Measurements from ENCODE around the gene GLUD1.
"Not testable (repeated sequence)": the region's sequence is repeated elsewhere in the genome, so short reads cannot be mapped to it uniquely, and the experiment has no call there.

GLUD1 gene

DNA sequence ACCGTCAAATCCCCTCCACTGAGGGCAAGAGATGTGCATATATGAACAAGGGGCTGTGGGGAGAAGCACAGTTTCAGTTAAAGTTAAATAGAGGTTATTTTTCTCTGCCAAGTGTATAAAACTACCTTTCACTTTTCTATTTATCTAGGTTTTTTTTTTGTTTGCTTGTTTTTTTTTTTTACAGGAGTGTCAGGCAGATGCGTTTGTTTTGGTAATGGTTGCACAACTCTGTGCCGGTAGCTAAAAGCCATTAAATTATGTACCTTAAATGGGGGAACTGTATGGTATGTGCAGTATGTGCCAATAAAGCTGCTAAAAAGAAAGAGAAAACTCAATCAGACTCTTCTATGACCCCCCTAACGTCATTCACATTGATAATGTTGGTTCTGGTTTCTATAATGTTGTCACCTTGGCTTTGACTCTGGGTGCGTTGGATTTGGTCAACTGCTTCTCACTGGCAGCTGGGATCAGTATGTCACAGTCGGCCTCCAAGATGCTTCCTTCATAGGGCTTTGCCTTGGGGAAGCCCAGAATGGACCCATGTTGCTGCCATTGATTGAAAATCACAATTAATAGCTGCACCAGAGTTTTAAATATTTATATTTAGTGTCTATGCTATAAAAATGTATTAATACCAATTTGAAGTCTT is 34.2 kb downstream of the GLUD1 start:
- H3K9me3 ChIP-seq (replicated peaks; ENCODE audit: low read length) = no peaks in the 10 kb centered on the region
- peaks cover 1% of the 10 kb centered on the region for H3K4me1 ChIP-seq (ENCODE audit: control insufficient read depth, insufficient read depth, low read length)
- no peak overlapping the region for H3K9ac ChIP-seq (ENCODE audit: low read depth, low read length)
- H3K4me2 ChIP-seq (ENCODE audit: low read length) = no peak overlapping the region
- H3K36me3 ChIP-seq (ENCODE audit: insufficient read depth, low read length) = peaks cover 66% of the 10 kb centered on the region
- no peak overlapping the region for H3K4me3 ChIP-seq (ENCODE audit: low read length)
- H3K27me3 ChIP-seq (ENCODE audit: control insufficient read depth, insufficient read depth, low read length) = no peaks in the 10 kb centered on the region

DNA sequence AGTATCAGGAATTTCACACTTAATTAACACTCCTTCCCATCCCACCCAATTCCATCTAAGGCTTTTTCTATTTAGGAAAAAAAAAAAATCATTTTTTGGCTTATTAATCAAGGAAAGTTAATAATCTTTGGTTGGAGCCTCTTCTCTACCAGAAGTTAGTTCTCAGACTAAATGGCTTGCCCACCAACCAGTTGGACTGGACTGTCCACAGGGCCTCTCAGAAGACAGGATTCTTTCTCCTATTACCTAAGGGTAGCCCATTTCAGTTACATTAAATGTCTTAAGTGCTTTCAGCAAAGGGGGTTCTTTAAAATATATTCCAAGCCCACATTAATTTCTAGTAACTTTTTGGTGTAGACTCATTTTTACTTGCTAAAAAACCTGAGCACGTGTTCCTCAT is 35.2 kb downstream of the GLUD1 start:
- Histone ChIP-seq H3K4me2 (ENCODE audit: low read length) (no peak overlapping the region), H3K36me3 (ENCODE audit: insufficient read depth, low read length) (peaks cover 70% of the 10 kb centered on the region)

DNA sequence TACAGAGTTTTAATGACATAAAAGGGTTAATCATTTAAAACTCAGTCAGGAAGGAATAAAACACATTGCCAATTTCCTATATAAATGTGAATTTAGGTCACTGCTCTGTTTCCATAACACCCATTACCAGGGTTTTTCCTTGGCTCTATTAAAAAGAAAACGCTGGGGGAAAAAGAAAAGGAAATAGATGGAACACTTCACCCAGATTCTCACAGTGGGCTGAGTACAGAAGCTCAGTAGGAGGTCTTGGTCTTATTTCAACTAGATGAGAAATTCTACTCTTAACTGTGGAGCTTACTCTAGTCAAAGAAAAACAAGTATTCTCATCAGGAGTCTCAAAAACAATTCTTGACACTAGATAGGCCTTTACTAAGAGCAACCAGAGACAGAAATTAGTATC is 36.5 kb downstream of the GLUD1 start:
- H3K4me3 ChIP-seq (ENCODE audit: low read length) = no peak overlapping the region
- H3K9ac ChIP-seq (ENCODE audit: low read depth, low read length) = no peak overlapping the region
- peaks cover 13% of the 10 kb centered on the region for H3K4me1 ChIP-seq (ENCODE audit: control insufficient read depth, insufficient read depth, low read length)
- no peaks in the 10 kb centered on the region for H3K27me3 ChIP-seq (ENCODE audit: control insufficient read depth, insufficient read depth, low read length)
- H3K4me2 ChIP-seq (ENCODE audit: low read length) = no peak overlapping the region
- peaks cover 76% of the 10 kb centered on the region for H3K36me3 ChIP-seq (ENCODE audit: insufficient read depth, low read length)
- H3K9me3 ChIP-seq (replicated peaks; ENCODE audit: low read length) = no peaks in the 10 kb centered on the region

More for the DNA sequence above, 35.2 kb downstream of the GLUD1 start:
- Histone ChIP-seq H3K27me3 (ENCODE audit: control insufficient read depth, insufficient read depth, low read length) (no peaks in the 10 kb centered on the region), H3K4me3 (ENCODE audit: low read length) (no peak overlapping the region), H3K4me1 (ENCODE audit: control insufficient read depth, insufficient read depth, low read length) (peaks cover 11% of the 10 kb centered on the region), H3K9ac (ENCODE audit: low read depth, low read length) (no peak overlapping the region), H3K9me3 (replicated peaks; ENCODE audit: low read length) (no peaks in the 10 kb centered on the region)

DNA sequence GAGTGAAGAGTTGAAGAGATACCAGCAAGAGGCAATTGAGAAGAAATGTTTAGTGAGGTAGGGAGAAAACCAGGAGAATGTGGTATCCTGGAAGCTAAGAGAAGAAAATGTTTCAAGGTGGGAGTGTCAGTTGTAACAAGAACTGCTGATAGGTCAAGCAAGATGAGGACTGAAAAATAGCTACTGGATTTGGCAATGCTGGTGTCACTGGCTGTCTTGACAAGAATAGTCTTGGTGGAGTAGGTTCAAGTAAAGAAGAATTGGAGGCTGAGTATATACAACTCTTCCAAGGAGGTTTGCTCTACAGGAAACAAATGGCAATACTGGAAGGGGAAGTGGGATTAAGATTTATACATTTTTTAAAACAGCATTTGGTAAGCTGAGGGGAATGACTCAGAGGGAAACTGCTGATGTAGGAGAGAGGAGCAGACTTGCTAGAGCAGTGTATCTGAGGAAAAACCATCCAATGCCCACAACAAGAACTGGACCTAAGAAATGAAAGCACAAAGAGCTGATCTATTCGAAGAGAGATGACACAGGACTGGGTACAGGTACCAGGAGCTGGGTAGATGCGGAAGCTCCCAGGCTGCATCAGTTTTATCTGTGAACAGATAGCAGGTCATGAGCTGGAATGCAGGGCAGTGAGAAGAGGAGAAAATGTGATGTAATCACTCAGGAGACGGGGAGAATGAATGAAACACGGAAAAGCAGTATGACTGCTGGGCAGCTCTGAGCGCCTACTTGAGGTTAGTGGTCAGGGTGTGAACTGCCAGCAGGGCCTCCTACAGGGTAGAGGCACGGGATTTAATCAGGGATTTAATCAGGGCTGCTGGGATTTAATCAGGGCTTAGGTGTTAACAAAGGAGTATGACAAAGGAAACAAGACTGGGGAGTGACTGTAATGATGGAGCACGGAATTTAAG is 40.0 kb downstream of the GLUD1 start:
- Histone ChIP-seq H3K9ac (ENCODE audit: low read depth, low read length) (no peak overlapping the region), H3K4me1 (ENCODE audit: control insufficient read depth, insufficient read depth, low read length) (peaks cover 13% of the 10 kb centered on the region), H3K4me3 (ENCODE audit: low read length) (no peak overlapping the region), H3K27me3 (ENCODE audit: control insufficient read depth, insufficient read depth, low read length) (no peaks in the 10 kb centered on the region), H3K4me2 (ENCODE audit: low read length) (no peak overlapping the region), H3K9me3 (replicated peaks; ENCODE audit: low read length) (no peaks in the 10 kb centered on the region), H3K36me3 (ENCODE audit: insufficient read depth, low read length) (peaks cover 83% of the 10 kb centered on the region)

DNA sequence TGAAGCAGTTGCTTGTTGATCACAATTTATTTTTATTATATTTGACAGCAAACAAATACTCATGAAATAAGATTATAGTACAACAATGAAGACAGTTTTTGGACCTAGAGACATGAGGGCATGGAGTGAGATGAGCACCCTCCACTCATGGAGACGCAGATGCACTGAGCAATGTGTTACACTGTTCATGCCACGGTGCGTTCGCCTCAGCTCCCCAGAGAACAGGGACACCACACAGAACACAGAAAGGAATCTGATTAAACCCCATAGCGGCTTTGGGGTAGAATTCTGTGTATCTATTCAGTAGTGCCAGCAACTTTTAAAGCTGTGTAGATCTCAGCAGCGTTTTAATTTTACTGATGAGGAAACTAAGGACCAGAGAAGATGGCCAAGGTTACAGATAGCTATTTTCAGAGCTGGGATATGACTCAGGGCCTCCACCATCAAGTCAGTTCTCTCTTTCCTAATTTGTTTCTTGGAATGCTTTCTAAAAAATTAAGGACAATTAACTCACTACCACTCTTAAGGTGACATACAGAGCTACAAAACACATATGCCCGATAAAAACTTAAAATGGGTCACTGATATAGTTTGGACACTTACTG is 41.0 kb downstream of the GLUD1 start:
- no peak overlapping the region for H3K4me2 ChIP-seq (ENCODE audit: low read length)
- H3K4me1 ChIP-seq (ENCODE audit: control insufficient read depth, insufficient read depth, low read length) = peaks cover 13% of the 10 kb centered on the region
- no peaks in the 10 kb centered on the region for H3K9me3 ChIP-seq (replicated peaks; ENCODE audit: low read length)
- peaks cover 80% of the 10 kb centered on the region for H3K36me3 ChIP-seq (ENCODE audit: insufficient read depth, low read length)
- no peak overlapping the region for H3K4me3 ChIP-seq (ENCODE audit: low read length)
- H3K27me3 ChIP-seq (ENCODE audit: control insufficient read depth, insufficient read depth, low read length) = no peaks in the 10 kb centered on the region
- no peak overlapping the region for H3K9ac ChIP-seq (ENCODE audit: low read depth, low read length)

DNA sequence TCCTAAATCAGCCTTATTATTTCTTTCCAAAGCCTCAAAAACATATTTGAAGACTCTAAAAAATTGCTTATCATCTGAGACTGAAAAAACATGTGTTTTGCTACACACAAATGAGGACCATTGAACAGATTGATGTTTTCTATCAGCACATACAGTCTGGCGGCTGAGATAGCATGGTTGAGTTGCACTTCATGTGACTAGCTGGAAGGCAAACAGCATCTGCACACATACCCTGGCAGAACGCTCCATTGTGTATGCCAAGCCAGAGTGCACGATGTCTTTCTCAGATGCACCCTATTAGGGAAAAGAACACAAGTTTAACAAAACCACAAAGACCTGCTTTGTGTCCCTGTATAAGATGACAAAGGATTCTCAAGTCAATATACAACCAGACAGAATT is 41.5 kb downstream of the GLUD1 start:
- Histone ChIP-seq H3K4me1 (ENCODE audit: control insufficient read depth, insufficient read depth, low read length) (peaks cover 13% of the 10 kb centered on the region), H3K27me3 (ENCODE audit: control insufficient read depth, insufficient read depth, low read length) (no peaks in the 10 kb centered on the region), H3K9ac (ENCODE audit: low read depth, low read length) (no peak overlapping the region), H3K4me2 (ENCODE audit: low read length) (no peak overlapping the region), H3K4me3 (ENCODE audit: low read length) (no peak overlapping the region), H3K9me3 (replicated peaks; ENCODE audit: low read length) (no peaks in the 10 kb centered on the region), H3K36me3 (ENCODE audit: insufficient read depth, low read length) (peaks cover 77% of the 10 kb centered on the region)

DNA sequence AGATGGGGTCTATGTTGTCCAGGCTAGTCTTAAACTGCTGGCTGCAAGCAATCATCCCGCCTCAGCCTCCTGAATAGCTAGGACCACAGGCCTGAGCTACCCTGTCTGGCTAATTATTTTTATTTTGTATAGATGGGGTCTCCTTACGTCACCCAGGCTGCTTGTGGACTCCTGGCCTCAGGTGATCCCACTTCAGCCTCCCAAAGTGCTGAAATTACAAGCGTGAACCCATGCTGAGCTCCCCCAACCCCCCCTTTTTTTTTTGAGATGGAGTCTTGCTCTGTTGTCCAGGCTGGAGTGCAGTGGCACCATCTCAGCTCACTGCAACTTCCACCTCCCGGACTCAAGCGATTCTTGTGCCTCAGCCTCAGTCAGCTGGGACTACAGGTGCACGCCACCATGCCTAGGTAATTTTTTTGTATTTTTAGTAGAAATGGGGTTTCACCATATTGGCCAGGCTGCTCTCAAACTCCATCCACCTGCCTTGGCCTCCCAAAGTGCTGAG is 49.2 kb downstream of the GLUD1 start:
- peaks cover 34% of the 10 kb centered on the region for H3K36me3 ChIP-seq (ENCODE audit: insufficient read depth, low read length)
- no peaks in the 10 kb centered on the region for H3K27me3 ChIP-seq (ENCODE audit: control insufficient read depth, insufficient read depth, low read length)
- no peaks in the 10 kb centered on the region for H3K4me1 ChIP-seq (ENCODE audit: control insufficient read depth, insufficient read depth, low read length)
- H3K4me2 ChIP-seq (ENCODE audit: low read length) = no peak overlapping the region
- H3K9me3 ChIP-seq (replicated peaks; ENCODE audit: low read length) = no peaks in the 10 kb centered on the region
- no peak overlapping the region for H3K9ac ChIP-seq (ENCODE audit: low read depth, low read length)
- H3K4me3 ChIP-seq (ENCODE audit: low read length) = no peak overlapping the region

DNA sequence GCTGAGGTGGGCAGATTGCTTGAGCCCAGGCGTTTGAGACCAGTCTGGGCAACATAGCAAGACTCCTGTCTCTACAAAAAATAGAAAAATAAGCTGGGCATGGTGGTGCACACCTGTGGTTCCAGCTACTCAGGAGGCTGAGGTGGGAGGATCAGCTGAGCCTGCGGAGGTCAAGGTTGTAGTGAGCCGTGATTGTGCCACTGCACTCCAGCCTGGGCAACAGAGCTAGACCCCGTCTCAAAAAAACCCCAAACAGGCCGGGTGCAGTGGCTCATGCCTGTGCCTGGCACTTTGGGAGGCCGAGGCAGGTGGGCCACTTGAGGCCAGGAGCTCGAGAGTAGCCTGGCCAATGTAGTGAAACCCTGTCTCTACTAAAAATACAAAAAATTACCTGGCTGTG is 51.1 kb downstream of the GLUD1 start:
- not testable (repeated sequence) for H3K4me1 ChIP-seq (ENCODE audit: control insufficient read depth, insufficient read depth, low read length); H3K4me3 ChIP-seq (ENCODE audit: low read length); H3K27me3 ChIP-seq (ENCODE audit: control insufficient read depth, insufficient read depth, low read length); H3K9ac ChIP-seq (ENCODE audit: low read depth, low read length); H3K9me3 ChIP-seq (replicated peaks; ENCODE audit: low read length); H3K4me2 ChIP-seq (ENCODE audit: low read length)
- H3K36me3 ChIP-seq (ENCODE audit: insufficient read depth, low read length) = peaks cover 18% of the 10 kb centered on the region

DNA sequence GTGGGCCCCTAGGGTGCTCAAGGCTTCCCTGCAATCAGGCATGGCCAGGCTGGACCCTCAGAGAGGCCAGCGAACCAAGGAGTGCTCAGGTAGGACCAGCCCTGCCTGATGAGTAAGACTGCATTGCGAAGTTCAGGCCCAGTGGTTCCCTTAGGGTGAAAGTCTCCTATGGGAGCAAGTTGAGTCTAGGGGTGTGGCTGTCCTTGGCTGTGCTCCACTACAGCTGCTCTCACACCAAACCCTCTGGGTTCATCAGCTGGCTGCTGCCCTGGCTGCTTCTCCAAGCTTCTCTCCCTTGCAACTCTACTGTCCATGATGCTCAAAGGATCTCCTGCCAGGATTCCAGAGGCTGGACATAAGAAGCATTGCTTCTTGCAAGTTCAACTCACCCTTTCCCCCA is 55.9 kb downstream of the GLUD1 start:
- no peak overlapping the region for H3K4me2 ChIP-seq (ENCODE audit: low read length)
- no peak overlapping the region for H3K9ac ChIP-seq (ENCODE audit: low read depth, low read length)
- no peaks in the 10 kb centered on the region for H3K9me3 ChIP-seq (replicated peaks; ENCODE audit: low read length)
- peaks cover 3% of the 10 kb centered on the region for H3K27me3 ChIP-seq (ENCODE audit: control insufficient read depth, insufficient read depth, low read length)
- no peak overlapping the region for H3K4me3 ChIP-seq (ENCODE audit: low read length)
- peaks cover 4% of the 10 kb centered on the region for H3K4me1 ChIP-seq (ENCODE audit: control insufficient read depth, insufficient read depth, low read length)
- no peaks in the 10 kb centered on the region for H3K36me3 ChIP-seq (ENCODE audit: insufficient read depth, low read length)

DNA sequence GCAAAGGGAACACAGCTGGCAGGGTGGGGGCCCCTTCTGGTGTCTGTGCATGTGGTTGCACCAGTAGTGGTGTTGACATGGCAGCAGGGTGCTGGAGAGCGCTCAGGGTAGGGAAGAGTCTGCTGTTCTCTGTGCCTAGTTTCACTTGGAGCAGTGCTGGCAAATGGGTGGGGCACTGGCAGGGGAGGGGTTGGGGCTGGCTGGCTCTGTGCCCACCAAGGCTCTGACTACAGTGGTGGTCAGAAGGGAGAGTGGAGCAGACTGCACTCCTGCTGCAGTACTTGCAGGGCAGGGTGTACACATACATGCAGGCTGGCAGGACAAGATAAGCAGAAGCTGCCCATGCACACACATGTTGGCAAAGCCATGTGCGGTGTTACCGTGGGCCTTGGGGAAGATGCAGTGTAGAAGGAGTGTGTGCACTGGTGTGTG is 56.3 kb downstream of the GLUD1 start:
- Histone ChIP-seq H3K9me3 (replicated peaks; ENCODE audit: low read length) (no peaks in the 10 kb centered on the region), H3K9ac (ENCODE audit: low read depth, low read length) (no peak overlapping the region), H3K36me3 (ENCODE audit: insufficient read depth, low read length) (no peaks in the 10 kb centered on the region), H3K27me3 (ENCODE audit: control insufficient read depth, insufficient read depth, low read length) (peaks cover 3% of the 10 kb centered on the region), H3K4me1 (ENCODE audit: control insufficient read depth, insufficient read depth, low read length) (peaks cover 4% of the 10 kb centered on the region), H3K4me3 (ENCODE audit: low read length) (no peak overlapping the region), H3K4me2 (ENCODE audit: low read length) (no peak overlapping the region)

DNA sequence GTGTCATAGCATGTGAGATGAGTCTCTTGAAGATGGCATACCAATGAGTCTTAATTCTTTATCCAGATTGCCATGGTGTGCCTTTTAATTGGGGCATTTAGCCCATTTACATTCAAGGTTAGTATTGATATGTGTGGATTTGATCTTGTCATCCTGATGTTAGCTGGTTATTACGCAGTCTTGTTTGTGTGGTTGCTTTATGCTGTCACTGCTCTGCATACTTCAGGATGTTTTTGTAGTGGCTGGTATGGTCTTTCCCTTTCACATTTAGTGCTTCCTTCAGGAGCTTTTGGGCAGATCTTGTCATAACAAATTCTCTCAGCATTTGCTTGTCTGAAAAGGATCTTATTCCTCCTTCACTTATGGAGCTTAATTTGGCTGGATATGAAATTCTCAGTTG is 58.0 kb downstream of the GLUD1 start:
- Histone ChIP-seq H3K36me3 (ENCODE audit: insufficient read depth, low read length) (no peaks in the 10 kb centered on the region), H3K4me2 (ENCODE audit: low read length) (no peak overlapping the region), H3K4me1 (ENCODE audit: control insufficient read depth, insufficient read depth, low read length) (peaks cover 4% of the 10 kb centered on the region), H3K9ac (ENCODE audit: low read depth, low read length) (no peak overlapping the region), H3K9me3 (replicated peaks; ENCODE audit: low read length) (no peaks in the 10 kb centered on the region), H3K27me3 (ENCODE audit: control insufficient read depth, insufficient read depth, low read length) (peaks cover 3% of the 10 kb centered on the region), H3K4me3 (ENCODE audit: low read length) (no peak overlapping the region)
